Panc1 (cell line): ENCODE results near the gene RB1. TPM values are rescaled to one million over a fixed set of nuclear protein-coding genes. Genes with fewer than 3 reads are reported as not detected.

Experiments
- ATAC-seq: fragments of 200-7000 bp; cut with Tn5 transposase; 2 replicates; pipeline ENCODE4 v1.9.1; 2020; ENCODE audit warnings: mild to moderate bottlenecking, moderate library complexity
- BruUV-seq: library from RNA; stranded (reverse); fragments of 400-500 nt; replicated peaks from 2 replicates; lab custom pipeline; 2021; lab: Mats Ljungman, UMichigan
- CTCF ChIA-PET: fragments of 300-600 bp; sonication (Branson Sonifier 250); formaldehyde crosslinking; loops from one replicate; lab custom pipeline; 2022; ENCODE audit warnings: antibody characterized with exemption; lab: Charles Lee
- POLR2A ChIA-PET: fragments of 300-600 bp; sonication (Branson Sonifier 250); formaldehyde crosslinking; loops from one replicate; lab custom pipeline; 2022; ENCODE audit warnings: antibody characterized with exemption; lab: Charles Lee
- DNase-seq: peaks from one replicate; pipeline ENCODE4 v3.0.0-alpha.2; 2010; ENCODE audit warnings: low read depth, low spot score
- H3K27ac ChIP-seq: 2 replicates; pipeline ENCODE4 v1.5.1; 2011; ENCODE audit warnings: mild to moderate bottlenecking, low read length, inconsistent platforms
- H3K27me3 ChIP-seq: fragments of 200-500 bp; sonication (Bioruptor generic); 2 replicates; pipeline ENCODE4 v1.6.0; 2014; ENCODE audit warnings: low read length, inconsistent platforms; ENCODE audit not compliant: control insufficient read depth, insufficient read depth
- H3K36me3 ChIP-seq: fragments of 200-500 bp; sonication (Bioruptor generic); 2 replicates; pipeline ENCODE4 v1.5.1; 2014; ENCODE audit warnings: inconsistent platforms, mild to moderate bottlenecking, low read length, moderate library complexity; ENCODE audit not compliant: control insufficient read depth, insufficient read depth
- H3K4me1 ChIP-seq: 2 replicates; pipeline ENCODE4 v1.5.1; 2011; ENCODE audit warnings: inconsistent platforms, mild to moderate bottlenecking, low read length, moderate library complexity; ENCODE audit not compliant: control insufficient read depth, insufficient read depth
- H3K4me3 ChIP-seq, 2 experiments: 2 replicates each; pipeline ENCODE4 v1.5.1; 2011 to 2012; ENCODE audit warnings: low read depth in 2 of 2, low read length in 2 of 2, mild to moderate bottlenecking in 2 of 2, inconsistent platforms in 1 of 2, moderate library complexity in 1 of 2
- H3K9me3 ChIP-seq: fragments of 200-500 bp; sonication (Bioruptor generic); 2 replicates; pipeline ENCODE4 v1.5.1; 2014; ENCODE audit warnings: low read depth, mild to moderate bottlenecking, inconsistent platforms, low read length, moderate library complexity; ENCODE audit not compliant: control insufficient read depth, insufficient read depth
- POLR2AphosphoS5 ChIP-seq: IDR thresholded peaks from 2 replicates; pipeline ENCODE4 v1.6.1; 2012; ENCODE audit warnings: mild to moderate bottlenecking, low read depth, low read length, moderate library complexity
- REST ChIP-seq, 2 experiments: IDR thresholded peaks; 2 replicates each; pipeline ENCODE4 v1.6.1; 2011 to 2012; ENCODE audit warnings: low read depth in 2 of 2, control low read depth in 1 of 2, low read length in 1 of 2, mild to moderate bottlenecking in 1 of 2, moderate library complexity in 1 of 2; ENCODE audit not compliant: insufficient read depth in 1 of 2
- SIN3A ChIP-seq: IDR thresholded peaks from 2 replicates; pipeline ENCODE4 v1.6.1; 2012; ENCODE audit warnings: low read depth, mild to moderate bottlenecking, low read length, moderate library complexity, borderline replicate concordance; ENCODE audit not compliant: insufficient read depth
- TCF7L2 ChIP-seq: IDR thresholded peaks from 2 replicates; pipeline ENCODE4 v1.6.1; 2011; ENCODE audit warnings: mild to moderate bottlenecking, low read depth, low read length, inconsistent platforms
- in situ Hi-C: cut with HindIII; loops from 2 replicates; pipeline ENCODE4 v1.10.0; 2016; ENCODE audit warnings: low sequenced_read_pairs, low pct_unique_long_range_greater_than_20kb
- intact Hi-C: fragments of 100-400 bp; cut with micrococcal nuclease; formaldehyde crosslinking; loops from one replicate; pipeline ENCODE4 v1.10.0; 2022; ENCODE audit not compliant: unreplicated experiment
- total RNA-seq: library from RNA; stranded (reverse); gene quantifications from one replicate; pipeline ENCODE4 v1.2.1, GENCODE V29; 2021; ENCODE audit not compliant: unreplicated experiment
- TF ChIP-seq, protein P1 (sequence below): fragments of 450-650 bp; IDR thresholded peaks from 2 replicates; pipeline ENCODE4 v1.5.1; 2017; ENCODE audit warnings: mild to moderate bottlenecking

RB1 gene
- total RNA-seq, 1 experiment from 2014 or later, result 36.0 TPM

GRCh38 chr13:48295271-48295670 is 8.3 kb upstream of the RB1 start:
- TF ChIP-seq POLR2AphosphoS5 (no peak), SIN3A (no peak), REST (IDR thresholded peaks at IDR 0.05; ENCODE audit: insufficient read depth in 1 of 2, low read depth in 2 of 2, low read length in 1 of 2) (no peak), TCF7L2 (no peak)
- TF ChIP-seq, protein P1, sequence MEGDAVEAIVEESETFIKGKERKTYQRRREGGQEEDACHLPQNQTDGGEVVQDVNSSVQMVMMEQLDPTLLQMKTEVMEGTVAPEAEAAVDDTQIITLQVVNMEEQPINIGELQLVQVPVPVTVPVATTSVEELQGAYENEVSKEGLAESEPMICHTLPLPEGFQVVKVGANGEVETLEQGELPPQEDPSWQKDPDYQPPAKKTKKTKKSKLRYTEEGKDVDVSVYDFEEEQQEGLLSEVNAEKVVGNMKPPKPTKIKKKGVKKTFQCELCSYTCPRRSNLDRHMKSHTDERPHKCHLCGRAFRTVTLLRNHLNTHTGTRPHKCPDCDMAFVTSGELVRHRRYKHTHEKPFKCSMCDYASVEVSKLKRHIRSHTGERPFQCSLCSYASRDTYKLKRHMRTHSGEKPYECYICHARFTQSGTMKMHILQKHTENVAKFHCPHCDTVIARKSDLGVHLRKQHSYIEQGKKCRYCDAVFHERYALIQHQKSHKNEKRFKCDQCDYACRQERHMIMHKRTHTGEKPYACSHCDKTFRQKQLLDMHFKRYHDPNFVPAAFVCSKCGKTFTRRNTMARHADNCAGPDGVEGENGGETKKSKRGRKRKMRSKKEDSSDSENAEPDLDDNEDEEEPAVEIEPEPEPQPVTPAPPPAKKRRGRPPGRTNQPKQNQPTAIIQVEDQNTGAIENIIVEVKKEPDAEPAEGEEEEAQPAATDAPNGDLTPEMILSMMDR, result no peak
- POLR2A ChIA-PET, result no interaction called here
- H3K4me1 ChIP-seq, result no peaks in the 10 kb centered on the region
- no TSS peak for BruUV-seq
- intact Hi-C loops, result no loop called here
- DNase-seq (no peak), ATAC-seq (no peak)
- CTCF ChIA-PET, result no interaction called here
- in situ Hi-C loops, result no loop called here
- H3K36me3 ChIP-seq, result no peaks in the 10 kb centered on the region
- H3K9me3 ChIP-seq, result no peaks in the 10 kb centered on the region
- H3K27ac ChIP-seq, result no peak overlapping the region
- no peaks in the 10 kb centered on the region for H3K27me3 ChIP-seq
- no peak overlapping the region for H3K4me3 ChIP-seq

DNA sequence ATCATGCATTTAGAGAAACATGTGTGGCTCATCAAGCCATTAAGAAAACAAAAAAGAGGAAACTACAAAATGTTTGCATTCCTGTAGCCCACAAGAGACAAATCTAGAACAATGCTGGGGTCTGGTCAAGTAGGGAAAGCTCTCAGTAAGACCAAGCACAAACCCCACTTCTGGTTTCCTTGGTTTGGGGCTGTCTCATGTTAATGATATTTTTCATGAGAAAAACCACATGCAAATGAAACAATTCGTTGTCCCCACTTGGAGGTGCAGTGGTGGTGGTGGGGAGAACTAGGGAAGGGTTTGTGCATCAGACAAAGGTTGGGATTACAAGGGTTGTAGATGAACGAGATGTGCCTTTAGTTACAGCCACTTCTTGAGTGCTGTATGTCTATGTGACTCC is 7.0 kb upstream of the RB1 start:
- ChIA-PET POLR2A (no interaction called here), CTCF (no interaction called here)
- H3K36me3 ChIP-seq, result no peaks in the 10 kb centered on the region
- H3K4me1 ChIP-seq, result no peaks in the 10 kb centered on the region
- DNase-seq (no peak), ATAC-seq (no peak)
- no TSS peak for BruUV-seq
- intact Hi-C loops, result no loop called here
- no peak overlapping the region for H3K4me3 ChIP-seq
- in situ Hi-C loops, result no loop called here
- H3K27ac ChIP-seq, result no peak overlapping the region
- H3K9me3 ChIP-seq, result no peaks in the 10 kb centered on the region
- no peaks in the 10 kb centered on the region for H3K27me3 ChIP-seq
- TF ChIP-seq POLR2AphosphoS5 (no peak), TCF7L2 (no peak), SIN3A (no peak), REST (IDR thresholded peaks at IDR 0.05; ENCODE audit: insufficient read depth in 1 of 2, low read depth in 2 of 2, low read length in 1 of 2) (no peak)
- TF ChIP-seq, protein P1, result no peak
